IPS-15b (cell line): ENCODE measurements around the gene MXRA5.
A peak's percentile ranks its signal among the peaks of the same experiment; 100 is the strongest.
"Not testable (repeated sequence)": the region's sequence is repeated elsewhere in the genome, so short reads cannot be mapped to it uniquely, and the experiment has no call there.

Source experiments
- H3K27me3 ChIP-seq: one replicate; pipeline ENCODE4 v1.6.1; 2013; ENCODE audit warnings: low read length; ENCODE audit not compliant: control insufficient read depth, insufficient read depth
- H3K36me3 ChIP-seq: one replicate; pipeline ENCODE4 v1.6.1; 2013; ENCODE audit warnings: low read length; ENCODE audit not compliant: control insufficient read depth, insufficient read depth
- H3K4me1 ChIP-seq: one replicate; pipeline ENCODE4 v1.6.1; 2013; ENCODE audit warnings: mild to moderate bottlenecking, low read length; ENCODE audit not compliant: control insufficient read depth, insufficient read depth
- H3K4me3 ChIP-seq: one replicate; pipeline ENCODE4 v1.5.1; 2013; ENCODE audit warnings: low read depth, low read length
- H3K9ac ChIP-seq: one replicate; pipeline ENCODE4 v1.6.1; 2013; ENCODE audit warnings: low read depth, mild to moderate bottlenecking, low read length
- H3K9me3 ChIP-seq: one replicate; pipeline ENCODE4 v1.6.1; 2013; ENCODE audit warnings: mild to moderate bottlenecking, low read length; ENCODE audit not compliant: control insufficient read depth, insufficient read depth

The MXRA5 gene

GRCh38 chrX:3346501-3347259 lies at the start of gene MXRA5:
TSS of gene MXRA5 (minus strand) at chrX:3346652. CDS start at chrX:3343833, 2,819 bp downstream.
- H3K9ac ChIP-seq = peak within 1 kb of the TSS; percentile 47
- H3K36me3 ChIP-seq = no peaks in the 10 kb centered on the region
- peaks cover 56% of the 10 kb centered on the region for H3K27me3 ChIP-seq
- peak within 1 kb of the TSS; percentile 75 for H3K4me3 ChIP-seq
- H3K4me1 ChIP-seq = no peaks in the 10 kb centered on the region
- H3K9me3 ChIP-seq = no peaks in the 10 kb centered on the region

- Histone ChIP-seq H3K4me1 (no peaks in the 10 kb centered on the region), H3K4me3 (no peak overlapping the region), H3K9me3 (no peaks in the 10 kb centered on the region), H3K27me3 (no peaks in the 10 kb centered on the region), H3K9ac (no peak overlapping the region), H3K36me3 (no peaks in the 10 kb centered on the region)
These were observed 47.2 kb upstream of the MXRA5 start for GRCh38 chrX:3393581-3394111.

- H3K36me3 ChIP-seq = no peaks in the 10 kb centered on the region
These were observed 46.7 kb upstream of the MXRA5 start for GRCh38 chrX:3393178-3393577.

GRCh38 chrX:3388457-3388856 lies 42.0 kb upstream of the MXRA5 start:
- Histone ChIP-seq H3K27me3 (no peaks in the 10 kb centered on the region), H3K36me3 (no peaks in the 10 kb centered on the region), H3K9me3 (no peaks in the 10 kb centered on the region), H3K4me1 (no peaks in the 10 kb centered on the region), H3K4me3 (no peak overlapping the region), H3K9ac (no peak overlapping the region)

More at GRCh38 chrX:3393178-3393577, 46.7 kb upstream of the MXRA5 start:
- Histone ChIP-seq H3K9ac (no peak overlapping the region), H3K27me3 (no peaks in the 10 kb centered on the region), H3K4me1 (no peaks in the 10 kb centered on the region), H3K9me3 (no peaks in the 10 kb centered on the region), H3K4me3 (no peak overlapping the region)

- H3K9me3 ChIP-seq = no peaks in the 10 kb centered on the region
- H3K27me3 ChIP-seq = no peaks in the 10 kb centered on the region
- H3K36me3 ChIP-seq = no peaks in the 10 kb centered on the region
- no peak overlapping the region for H3K9ac ChIP-seq
- H3K4me3 ChIP-seq = no peak overlapping the region
- no peaks in the 10 kb centered on the region for H3K4me1 ChIP-seq
These were observed 37.9 kb upstream of the MXRA5 start for GRCh38 chrX:3384327-3384726.

GRCh38 chrX:3380603-3381002 lies 34.2 kb upstream of the MXRA5 start:
- H3K4me3 ChIP-seq = no peak overlapping the region
- no peak overlapping the region for H3K9ac ChIP-seq
- H3K27me3 ChIP-seq = no peaks in the 10 kb centered on the region
- H3K4me1 ChIP-seq = no peaks in the 10 kb centered on the region
- no peaks in the 10 kb centered on the region for H3K36me3 ChIP-seq
- H3K9me3 ChIP-seq = no peaks in the 10 kb centered on the region

GRCh38 chrX:3379111-3379510 lies 32.7 kb upstream of the MXRA5 start:
- H3K4me3 ChIP-seq = no peak overlapping the region
- H3K4me1 ChIP-seq = no peaks in the 10 kb centered on the region
- no peaks in the 10 kb centered on the region for H3K36me3 ChIP-seq
- H3K27me3 ChIP-seq = no peaks in the 10 kb centered on the region
- H3K9me3 ChIP-seq = no peaks in the 10 kb centered on the region
- no peak overlapping the region for H3K9ac ChIP-seq

- Histone ChIP-seq H3K27me3 (no peaks in the 10 kb centered on the region), H3K9ac (no peak overlapping the region), H3K4me3 (no peak overlapping the region), H3K36me3 (no peaks in the 10 kb centered on the region), H3K4me1 (no peaks in the 10 kb centered on the region), H3K9me3 (no peaks in the 10 kb centered on the region)
These were observed 31.7 kb upstream of the MXRA5 start for GRCh38 chrX:3378156-3378555.

GRCh38 chrX:3377560-3377959 lies 31.1 kb upstream of the MXRA5 start:
- Histone ChIP-seq H3K4me1 (no peaks in the 10 kb centered on the region), H3K36me3 (no peaks in the 10 kb centered on the region), H3K4me3 (no peak overlapping the region), H3K9ac (no peak overlapping the region), H3K9me3 (no peaks in the 10 kb centered on the region), H3K27me3 (no peaks in the 10 kb centered on the region)

- not testable (repeated sequence) for H3K36me3 ChIP-seq, H3K4me3 ChIP-seq
These were observed 29.5 kb upstream of the MXRA5 start for GRCh38 chrX:3375878-3376508.

GRCh38 chrX:3374108-3374800 lies 27.8 kb upstream of the MXRA5 start:
- Histone ChIP-seq H3K27me3 (no peaks in the 10 kb centered on the region), H3K4me1 (no peaks in the 10 kb centered on the region), H3K9me3 (no peaks in the 10 kb centered on the region), H3K9ac (no peak overlapping the region), H3K36me3 (no peaks in the 10 kb centered on the region), H3K4me3 (no peak overlapping the region)

More at GRCh38 chrX:3375878-3376508, 29.5 kb upstream of the MXRA5 start:
- H3K27me3 ChIP-seq, H3K9ac ChIP-seq, H3K9me3 ChIP-seq, H3K4me1 ChIP-seq: not testable (repeated sequence)
